B cell (primary cell): Measurements from ENCODE around the gene ABR. TPM values are rescaled to one million over a fixed set of nuclear protein-coding genes. Genes with fewer than 3 reads are reported as not detected.
"Not testable (repeated sequence)": the region's sequence is repeated elsewhere in the genome, so short reads cannot be mapped to it uniquely, and the experiment has no call there.

Experiments
- ATAC-seq: fragments of 200-7000 bp; cut with Tn5 transposase; one replicate; pipeline ENCODE4 v1.10.0; 2021; ENCODE audit warnings: low read depth, mild to moderate bottlenecking, moderate number of reproducible peaks, moderate library complexity
- CTCF ChIA-PET: fragments of 350-600 bp; sonication (Branson Sonifier 250); formaldehyde crosslinking; loops from one replicate; lab custom pipeline; 2021; ENCODE audit warnings: antibody characterized with exemption, inconsistent platforms; lab: Charles Lee
- POLR2A ChIA-PET: fragments of 350-600 bp; sonication (Branson Sonifier 250); formaldehyde crosslinking; loops from one replicate; lab custom pipeline; 2021; ENCODE audit warnings: antibody characterized with exemption; lab: Charles Lee
- DNase-seq: peaks from one replicate; pipeline ENCODE4 v3.0.0; 2013
- H2AFZ ChIP-seq: 2 replicates; pipeline ENCODE4 v1.6.1; 2012; ENCODE audit warnings: mild to moderate bottlenecking, low read depth, low read length; ENCODE audit not compliant: insufficient read depth, poor library complexity, severe bottlenecking
- H3K27ac ChIP-seq, 2 donors: 1 replicate in 1 of 2; 2 replicates in 1 of 2; pipeline ENCODE4 v1.5.1; 2012 to 2013; ENCODE audit warnings: low read length in 2 of 2, mild to moderate bottlenecking in 2 of 2, moderate library complexity in 1 of 2
- H3K27me3 ChIP-seq, 4 experiments: fragments of 200-600 bp in 1 of 4; sonication (generic) in 1 of 4; replicated peaks in 1 of 4; 1 replicate in 2 of 4; 2 replicates in 2 of 4; pipeline versions ENCODE4 v1.6.1 to v1.7.0; 2013 to 2016; ENCODE audit warnings: low read length in 3 of 4, mild to moderate bottlenecking in 2 of 4, mixed read lengths in 1 of 4, moderate library complexity in 1 of 4; ENCODE audit not compliant: insufficient read depth in 4 of 4, control insufficient read depth in 3 of 4; ENCODE audit errors: control extremely low read depth in 1 of 4
- H3K36me3 ChIP-seq, 2 experiments: replicated peaks in 1 of 2; 1 replicate in 1 of 2; 2 replicates in 1 of 2; pipeline versions ENCODE4 v1.6.1 to v1.7.1; 2013; ENCODE audit warnings: low read length in 1 of 2; ENCODE audit not compliant: insufficient read depth in 2 of 2, control insufficient read depth in 1 of 2; ENCODE audit errors: control extremely low read depth in 1 of 2, extremely low read depth in 1 of 2
- H3K4me1 ChIP-seq, 2 donors: fragments of 200-600 bp in 1 of 2; sonication (generic) in 1 of 2; 1 replicate in 1 of 2; 2 replicates in 1 of 2; pipeline versions ENCODE4 v1.5.1 to v1.6.1; 2013 to 2017; ENCODE audit warnings: low read length in 2 of 2; ENCODE audit not compliant: control insufficient read depth in 2 of 2, insufficient read depth in 2 of 2
- H3K4me2 ChIP-seq: replicated peaks from 2 replicates; pipeline ENCODE3; 2012; ENCODE audit warnings: mild to moderate bottlenecking, low read depth, low read length; ENCODE audit not compliant: poor library complexity, severe bottlenecking
- H3K4me3 ChIP-seq, 5 experiments: fragments of 200-600 bp in 1 of 5; sonication (generic) in 1 of 5; 1 replicate in 3 of 5; 2 replicates in 2 of 5; pipeline versions ENCODE4 v1.5.1 to v1.7.0; 2011 to 2016; ENCODE audit warnings: low read length in 4 of 5, mild to moderate bottlenecking in 4 of 5, low read depth in 2 of 5, control low read depth in 1 of 5, moderate library complexity in 1 of 5; ENCODE audit not compliant: insufficient read depth in 1 of 5; ENCODE audit errors: control extremely low read depth in 1 of 5, extremely low read depth in 1 of 5
- H3K79me2 ChIP-seq: fragments of 200-600 bp; sonication (generic); one replicate; pipeline ENCODE4 v1.6.0; 2016; ENCODE audit warnings: low read length; ENCODE audit not compliant: control insufficient read depth, insufficient read depth
- H3K9ac ChIP-seq: fragments of 200-600 bp; sonication (generic); 2 replicates; pipeline ENCODE4 v1.6.1; 2017; ENCODE audit warnings: mild to moderate bottlenecking, low read length, moderate library complexity
- H3K9me3 ChIP-seq, 3 donors: one replicate each; pipeline versions ENCODE4 v1.6.1 to v1.7.1; 2013; ENCODE audit warnings: low read length in 2 of 3; ENCODE audit not compliant: control insufficient read depth in 2 of 3, insufficient read depth in 1 of 3; ENCODE audit errors: control extremely low read depth in 1 of 3
- H4K20me1 ChIP-seq: 2 replicates; pipeline ENCODE4 v1.6.0; 2012; ENCODE audit warnings: mild to moderate bottlenecking, low read length; ENCODE audit not compliant: insufficient read depth, control insufficient read depth, poor library complexity, severe bottlenecking
- H3K27ac Mint-ChIP-seq: one replicate; pipeline ENCODE4 v1.8.0; 2021; ENCODE audit warnings: mixed read lengths
- H3K27me3 Mint-ChIP-seq: one replicate; pipeline ENCODE4 v1.8.0; 2021; ENCODE audit warnings: mixed read lengths
- H3K4me1 Mint-ChIP-seq: one replicate; pipeline ENCODE4 v1.8.0; 2021; ENCODE audit warnings: mixed read lengths
- H3K4me3 Mint-ChIP-seq: one replicate; pipeline ENCODE4 v1.8.0; 2021; ENCODE audit warnings: mixed read lengths
- H3K9me3 Mint-ChIP-seq: one replicate; pipeline ENCODE4 v1.8.0; 2022; ENCODE audit warnings: mixed read lengths; ENCODE audit not compliant: insufficient read depth
- CTCF ChIP-seq: fragments of 200-600 bp; IDR thresholded peaks from one replicate; pipeline ENCODE4 v1.8.0; 2022; ENCODE audit warnings: antibody characterized with exemption, mild to moderate bottlenecking
- EZH2 ChIP-seq: IDR thresholded peaks from 2 replicates; pipeline ENCODE4 v1.6.1; 2012; ENCODE audit warnings: borderline replicate concordance, low read depth, mild to moderate bottlenecking, moderate library complexity, low read length; ENCODE audit not compliant: insufficient read depth, poor library complexity, severe bottlenecking
- WGBS: methylation state at CpG from one replicate; pipeline ENCODE4 v1.1.5; 2013; ENCODE audit warnings: missing lambda C conversion rate; ENCODE audit not compliant: insufficient coverage; 5-methylcytosine and 5-hydroxymethylcytosine counted together
- intact Hi-C: fragments of 100-400 bp; cut with micrococcal nuclease; formaldehyde crosslinking; loops from one replicate; pipeline ENCODE4 v1.10.0; 2022
- polyA plus RNA-seq: library from polyadenylated mRNA; depleted of rRNA; stranded (reverse); fragments of >200 nt; gene quantifications from 2 replicates; pipeline ENCODE4 v1.2.3, GENCODE V29; 2012
- total RNA-seq, 2 donors: library from RNA; stranded (reverse); fragments of 120-200 nt in 1 of 2; gene quantifications; 1 replicate in 1 of 2; 2 replicates in 1 of 2; pipeline versions ENCODE4 v1.2.3 to v1.2.4, GENCODE V29; 2013 to 2022

ABR gene
- total and polyA plus RNA-seq, 2 donors (not counting 1 experiment from before 2014, with no cell fraction given): 79.8 to 262 TPM

- intact Hi-C loops: no loop called here
- Histone ChIP-seq H2AFZ (no peak overlapping the region), H4K20me1 (no peaks in the 10 kb centered on the region), H3K27me3 (no peaks in the 10 kb centered on the region), H3K9ac (no peak overlapping the region), H3K4me2 (no peak overlapping the region), H3K4me3 (no peak overlapping the region), H3K27ac (no peak overlapping the region), H3K36me3 (peaks cover 6 to 59% of the 10 kb centered on the region in 2 experiments), H3K9me3 (peaks cover 0 to 23% (median 1%) of the 10 kb centered on the region in 3 donors), H3K79me2 (no peaks in the 10 kb centered on the region), H3K4me1 (no peaks in the 10 kb centered on the region)
- Mint-ChIP-seq H3K9me3 (no peaks in the 10 kb centered on the region), H3K4me1 (no peaks in the 10 kb centered on the region), H3K27me3 (no peaks in the 10 kb centered on the region), H3K4me3 (no peak overlapping the region), H3K27ac (no peak overlapping the region)
- DNase-seq: no peak
- WGBS: 98% methylated on average over 6 of the region's 7 CpGs
- POLR2A ChIA-PET: no interaction called here
- no peak for TF ChIP-seq EZH2
- TF ChIP-seq CTCF: no peak
- CTCF ChIA-PET: no interaction called here
- ATAC-seq: no peak
These were observed 111.4 kb downstream of the ABR start for GRCh38 chr17:1068356-1068755.

DNA sequence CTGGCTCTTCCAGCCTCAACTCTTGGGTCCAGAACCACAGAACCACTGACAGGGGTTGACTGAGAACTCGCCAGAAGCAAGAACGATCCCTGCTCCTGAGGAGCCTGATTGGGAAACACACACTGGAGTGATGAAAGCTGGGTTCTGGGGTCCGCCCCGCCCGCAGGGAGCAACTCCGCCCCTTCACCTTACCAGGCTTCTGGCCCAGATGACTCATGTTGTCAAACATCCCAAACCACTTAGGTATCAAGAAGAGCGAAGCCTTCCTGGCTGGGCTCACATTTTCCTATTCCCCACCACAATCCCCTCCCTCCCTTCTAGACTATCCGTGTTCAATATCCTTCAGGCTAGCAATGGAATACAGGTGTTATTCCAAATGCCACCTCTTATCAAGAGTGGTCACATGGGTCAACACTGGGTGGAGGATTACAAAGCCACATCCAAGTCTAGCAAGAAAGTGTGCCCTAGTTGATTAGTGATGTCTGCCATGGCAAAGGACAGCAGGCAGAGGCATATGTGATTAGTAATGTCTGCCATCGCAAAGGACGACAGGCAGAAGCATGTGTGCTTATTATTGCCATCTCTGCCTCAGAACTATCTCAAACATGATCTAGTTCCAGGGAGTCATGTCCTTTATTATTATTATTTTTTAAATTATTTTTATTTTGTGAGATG lies 112.4 kb downstream of the ABR start:
- Histone ChIP-seq H3K79me2 (no peaks in the 10 kb centered on the region), H2AFZ (no peak overlapping the region), H3K9ac (no peak overlapping the region), H3K27me3 (no peaks in the 10 kb centered on the region), H4K20me1 (no peaks in the 10 kb centered on the region), H3K4me1 (no peaks in the 10 kb centered on the region), H3K36me3 (peaks cover 9 to 53% of the 10 kb centered on the region in 2 experiments), H3K4me3 (no peak overlapping the region), H3K27ac (no peak overlapping the region), H3K9me3 (peaks cover 0 to 23% (median 3%) of the 10 kb centered on the region in 3 donors), H3K4me2 (no peak overlapping the region)
- DNase-seq (no peak), ATAC-seq (no peak)
- ChIA-PET CTCF (no interaction called here), POLR2A (no interaction called here)
- WGBS: 96% methylated on average over 8 of the region's 10 CpGs
- intact Hi-C loops: no loop called here
- TF ChIP-seq EZH2 (no peak), CTCF (no peak)
- Mint-ChIP-seq H3K9me3 (no peaks in the 10 kb centered on the region), H3K27me3 (no peaks in the 10 kb centered on the region), H3K27ac (no peak overlapping the region), H3K4me1 (no peaks in the 10 kb centered on the region), H3K4me3 (no peak overlapping the region)

DNA sequence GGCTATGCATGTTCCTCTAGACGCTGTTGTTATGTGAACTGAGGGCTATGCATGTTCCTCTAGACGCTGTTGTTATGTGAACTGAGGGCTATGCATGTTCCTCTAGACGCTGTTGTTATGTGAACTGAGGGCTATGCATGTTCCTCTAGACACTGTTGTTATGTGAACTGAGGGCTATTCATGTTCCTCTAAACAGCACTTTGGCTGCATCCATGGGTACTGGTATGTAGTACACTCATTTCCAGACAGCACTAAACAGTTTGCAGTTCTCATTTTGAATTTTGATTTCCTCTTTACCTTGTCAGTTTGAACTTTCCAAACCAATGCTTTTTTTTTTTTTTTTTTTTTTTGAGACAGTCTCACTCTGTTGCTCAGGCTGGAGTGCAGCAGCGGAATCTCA lies 114.4 kb downstream of the ABR start:
- 100% methylated on average over 1 of the region's 4 CpGs for WGBS
- POLR2A ChIA-PET, H3K4me1 Mint-ChIP-seq, intact Hi-C loops, H3K4me2 ChIP-seq, H3K27ac Mint-ChIP-seq, H3K9ac ChIP-seq, ATAC-seq, H3K27ac ChIP-seq, H3K4me3 Mint-ChIP-seq, H3K27me3 Mint-ChIP-seq, H4K20me1 ChIP-seq, H3K9me3 Mint-ChIP-seq, H3K4me1 ChIP-seq, H3K79me2 ChIP-seq, H2AFZ ChIP-seq, H3K27me3 ChIP-seq, DNase-seq, H3K4me3 ChIP-seq: not testable (repeated sequence)
- H3K9me3 ChIP-seq: peaks cover 0 to 23% (median 3%) of the 10 kb centered on the region in 3 donors
- H3K36me3 ChIP-seq: peaks cover 9 to 40% of the 10 kb centered on the region in 2 experiments
- CTCF ChIA-PET: interaction anchor here (0.8 kb wide), 1 partner anchor 10 kb away, joined by 3 read pairs; no protein-coding TSS in a partner anchor
